HG02571 (cell line): ENCODE results near the gene DIPK1A.

Experiments used
- ATAC-seq: cut with Tn5 transposase; IDR thresholded peaks from one replicate; pipeline ENCODE4 v1.9.1; 2021; ENCODE audit warnings: mild to moderate bottlenecking, moderate library complexity; ENCODE audit not compliant: unreplicated experiment

Gene DIPK1A

GRCh38 chr1:92961131-92961895 lies at the start of gene DIPK1A:
Gene DIPK1A (minus strand): TSS chr1:92961462. CDS start chr1:92961429, 33 bp downstream.
- ATAC-seq, result peak; percentile 44

DNA sequence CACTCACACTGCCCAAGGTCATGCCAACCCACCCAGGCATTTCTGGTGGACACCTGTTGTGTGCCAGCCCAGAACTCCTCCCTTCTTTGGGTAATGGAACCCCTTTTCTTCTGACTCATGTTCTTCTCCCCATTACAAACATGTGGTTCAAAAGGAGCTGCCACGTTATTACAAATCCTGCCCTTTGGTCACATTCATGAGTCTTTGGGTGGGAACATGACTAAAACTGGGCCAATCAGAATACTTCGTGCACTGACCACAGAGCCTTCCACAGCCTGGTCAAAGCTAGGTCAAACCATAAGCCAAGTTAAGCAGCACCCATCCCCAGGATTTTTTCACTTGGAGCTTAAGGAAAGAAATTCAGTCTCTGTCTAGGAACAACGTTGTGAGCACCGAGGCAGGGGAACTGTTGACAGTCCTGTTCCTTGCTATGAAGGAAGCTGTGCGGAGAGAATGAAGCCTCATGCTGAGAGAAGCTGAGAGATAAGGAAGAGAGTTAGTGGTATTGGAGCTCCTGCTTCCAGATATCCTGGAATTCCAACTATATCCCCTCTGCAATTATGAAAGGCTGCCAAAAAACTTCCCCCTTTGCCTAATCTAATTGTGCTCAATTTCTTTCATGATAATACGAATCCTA lies 46.8 kb upstream of the DIPK1A start:
- no peak for ATAC-seq

DNA sequence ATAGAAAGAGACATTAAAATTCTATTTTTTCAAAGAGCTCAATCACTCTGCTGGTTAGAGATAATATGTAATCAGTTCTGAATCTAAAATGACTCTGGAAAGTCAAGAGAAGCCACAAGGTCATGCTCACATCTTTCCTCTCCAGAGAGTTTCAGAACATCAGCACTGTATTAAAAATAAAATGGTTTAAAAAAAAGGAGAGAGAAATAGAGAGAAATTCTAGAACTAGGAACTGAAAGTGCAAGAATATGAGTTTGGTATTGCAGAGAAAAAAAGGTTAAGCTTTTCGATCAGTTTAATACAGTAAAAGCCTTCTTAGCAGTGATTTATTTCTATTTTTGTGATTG lies 44.0 kb upstream of the DIPK1A start:
- ATAC-seq, result no peak

GRCh38 chr1:93004566-93005251 lies 43.4 kb upstream of the DIPK1A start:
- ATAC-seq, result no peak

DNA sequence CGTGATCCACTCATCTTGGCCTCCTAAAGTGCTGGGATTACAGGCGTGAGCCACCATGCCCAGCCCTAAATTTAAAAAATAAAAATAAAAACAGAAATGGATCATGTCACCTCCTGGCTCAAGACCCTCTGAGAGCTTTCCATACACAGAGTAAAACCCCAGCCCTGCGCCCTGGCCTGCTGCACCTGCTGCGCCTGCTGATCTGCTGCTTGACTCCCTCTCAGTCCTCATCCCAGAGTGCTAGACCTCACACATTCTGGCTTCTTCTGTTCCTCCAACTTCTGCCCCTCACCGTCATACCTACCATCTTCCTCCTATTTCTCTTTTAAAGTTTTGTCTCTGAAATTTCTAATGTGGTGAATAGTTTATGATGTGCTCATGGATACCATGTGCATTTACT lies 42.7 kb upstream of the DIPK1A start:
- ATAC-seq, result no peak

DNA sequence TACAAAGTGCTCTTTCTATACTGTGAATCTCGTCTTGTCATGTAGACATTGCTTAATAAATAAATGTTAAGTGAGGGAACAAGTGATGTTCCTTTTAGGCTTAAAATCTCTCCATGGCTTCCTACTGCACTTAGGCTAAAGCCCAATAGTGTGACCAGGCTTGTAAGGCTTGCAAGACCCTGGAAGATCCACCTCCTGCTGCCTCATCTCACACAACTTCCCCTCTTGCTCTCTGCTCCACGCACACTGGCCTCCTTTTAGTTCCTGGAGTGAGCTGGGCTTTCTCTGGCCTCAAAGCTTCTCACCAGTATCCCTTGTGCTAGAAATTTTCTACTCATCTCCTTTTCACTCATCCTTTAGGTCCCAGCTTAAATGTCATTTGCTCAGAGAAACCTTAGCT lies 41.5 kb upstream of the DIPK1A start:
- no peak for ATAC-seq

GRCh38 chr1:93001893-93002292 lies 40.6 kb upstream of the DIPK1A start:
- ATAC-seq, result no peak

GRCh38 chr1:93000751-93001175 lies 39.5 kb upstream of the DIPK1A start:
- ATAC-seq, result no peak

GRCh38 chr1:93000291-93000690 lies 39.0 kb upstream of the DIPK1A start:
- ATAC-seq, result no peak

DNA sequence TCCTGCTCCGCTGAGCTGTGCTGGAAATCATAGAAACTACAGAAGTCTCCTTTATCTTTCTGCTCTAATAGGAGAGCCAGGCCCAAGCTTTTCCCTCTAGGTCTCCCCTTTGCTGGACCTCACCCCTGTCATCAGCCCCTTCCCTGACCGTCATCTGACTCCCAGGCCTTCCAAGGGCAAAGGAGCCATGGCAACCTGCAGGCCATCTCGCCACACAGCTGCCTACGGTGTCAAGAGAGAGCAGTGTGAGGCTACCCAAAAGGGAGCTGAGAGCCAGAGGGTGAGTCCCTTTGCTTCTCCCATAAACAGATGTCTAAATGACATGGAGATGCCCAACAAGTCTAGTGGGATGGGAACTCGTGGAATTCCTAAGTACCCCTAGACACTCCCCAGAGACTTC lies 37.6 kb upstream of the DIPK1A start:
- ATAC-seq, result no peak

- no peak for ATAC-seq
Observed at GRCh38 chr1:92995441-92996430, 34.5 kb upstream of the DIPK1A start.

DNA sequence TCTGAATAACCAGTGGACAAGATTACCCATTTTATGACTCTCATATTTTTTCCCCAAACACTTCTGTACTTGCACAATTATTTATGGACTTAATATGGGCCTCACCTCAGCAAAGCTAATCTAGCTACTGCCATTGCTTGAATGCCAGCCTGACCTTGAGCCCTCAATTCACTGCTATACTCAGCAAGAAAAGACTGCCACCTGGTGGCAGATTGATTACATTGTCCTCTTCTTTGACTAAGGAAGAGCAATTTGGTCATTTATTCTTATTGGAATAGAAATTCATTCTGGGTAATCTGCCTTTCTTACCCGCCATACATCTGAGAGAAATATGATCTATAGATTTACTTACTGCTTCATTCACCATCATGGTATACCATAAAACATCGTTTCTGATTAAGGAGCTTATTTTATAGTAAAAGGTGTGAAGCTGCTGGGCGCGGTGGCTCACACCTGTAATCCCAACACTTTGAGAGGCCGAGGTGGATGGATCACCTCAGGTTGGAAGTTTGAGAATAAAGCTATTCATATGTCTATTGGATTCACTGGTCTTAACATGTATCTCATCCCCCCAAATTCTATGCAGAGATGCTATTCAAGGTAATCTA lies 32.9 kb upstream of the DIPK1A start:
- ATAC-seq, result peak; percentile 70

DNA sequence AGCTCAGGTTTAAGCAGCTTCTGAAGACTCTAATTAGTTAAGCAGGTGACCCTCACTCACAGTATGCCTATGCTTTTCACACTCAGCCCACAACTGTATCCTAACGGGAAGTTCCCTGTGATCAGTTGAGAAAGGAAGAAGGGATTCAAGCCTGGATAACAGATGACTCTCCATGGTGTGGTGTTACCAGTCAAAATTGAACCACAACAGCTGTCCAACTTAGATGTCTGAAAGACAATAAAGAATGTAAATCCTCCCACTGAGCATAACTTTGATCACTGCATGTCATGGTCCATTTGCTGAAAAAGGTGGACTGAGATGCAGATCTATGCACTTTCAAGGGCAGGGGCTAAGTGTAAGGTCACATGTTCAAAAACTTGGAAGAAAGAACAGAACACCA lies 32.3 kb upstream of the DIPK1A start:
- ATAC-seq, result no peak

DNA sequence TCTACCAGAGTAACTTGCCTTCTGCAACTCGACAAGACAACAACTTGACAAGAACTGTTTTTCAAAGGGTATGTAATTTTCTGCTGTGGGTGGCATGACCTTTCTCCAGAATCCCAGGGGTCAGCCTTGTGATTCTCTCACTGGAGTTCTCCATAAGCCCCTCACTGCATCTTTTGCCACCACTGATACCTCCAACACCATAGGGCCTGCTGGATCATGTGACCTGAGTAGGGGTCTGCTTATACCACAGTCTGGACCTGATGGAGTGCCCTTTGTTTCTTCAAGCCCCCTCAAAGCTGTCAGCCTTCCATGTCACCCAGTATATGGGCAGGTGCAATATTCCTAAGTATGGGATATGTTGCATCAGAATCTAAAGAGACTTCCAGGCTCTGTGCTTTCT lies 31.6 kb upstream of the DIPK1A start:
- ATAC-seq, result no peak

DNA sequence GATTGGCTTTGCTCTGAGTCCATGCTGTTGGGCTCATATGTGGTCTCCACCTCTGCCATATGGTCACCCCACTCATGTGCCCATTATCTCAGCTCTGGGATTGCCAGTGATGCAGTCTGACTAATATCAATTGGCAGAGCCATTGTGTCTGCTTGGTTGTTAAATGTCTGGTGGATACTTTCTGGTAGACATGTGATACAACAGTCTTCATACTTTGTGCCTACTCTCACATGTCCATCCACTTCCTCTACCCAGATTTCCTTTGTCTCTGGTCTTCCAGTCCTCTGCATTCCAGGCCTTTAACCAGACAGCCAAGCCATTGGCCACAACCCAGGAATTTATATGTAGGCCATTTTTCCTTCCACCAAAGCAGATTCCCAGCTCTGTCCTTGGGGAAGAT lies 30.8 kb upstream of the DIPK1A start:
- no peak for ATAC-seq

- ATAC-seq, result no peak
Observed at GRCh38 chr1:92990828-92991227, 29.6 kb upstream of the DIPK1A start.

DNA sequence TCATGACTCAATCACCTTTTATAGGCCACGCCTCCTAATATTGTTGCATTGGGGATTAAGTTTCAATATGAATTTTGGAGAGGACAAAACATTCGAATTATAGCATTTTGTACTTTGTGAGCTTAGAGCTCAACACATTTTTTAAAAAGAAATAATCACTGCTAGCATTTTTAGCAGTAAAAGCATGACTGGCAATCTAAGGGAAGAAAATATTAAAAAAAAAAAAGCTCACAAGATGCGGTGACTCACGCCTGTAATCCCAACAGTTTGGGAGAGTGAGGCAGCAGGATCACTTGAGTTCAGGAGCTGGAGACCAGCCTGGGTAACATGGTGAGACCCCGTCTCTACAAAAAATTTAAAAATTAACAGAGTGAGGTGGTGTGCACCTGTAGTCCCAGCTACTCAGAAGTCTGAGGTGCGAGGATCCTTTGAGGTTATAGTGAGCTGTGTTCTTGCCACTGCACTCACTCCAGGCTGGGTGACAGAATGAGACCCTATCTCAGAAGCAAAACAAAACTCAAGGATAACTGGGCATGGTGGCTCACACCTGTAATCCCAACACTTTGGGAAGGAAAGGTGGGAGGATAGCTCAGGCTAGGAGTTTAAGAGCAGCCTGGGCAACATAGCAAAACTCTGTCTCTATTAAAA lies 28.8 kb upstream of the DIPK1A start:
- no peak for ATAC-seq

GRCh38 chr1:92989253-92989652 lies 28.0 kb upstream of the DIPK1A start:
- no peak for ATAC-seq

- ATAC-seq, result no peak
Observed at GRCh38 chr1:92987462-92987861, 26.2 kb upstream of the DIPK1A start.

- ATAC-seq, result no peak
Observed at GRCh38 chr1:92985101-92985500, 23.8 kb upstream of the DIPK1A start.
